Measurements from ENCODE around the gene DLX5.

DNA sequence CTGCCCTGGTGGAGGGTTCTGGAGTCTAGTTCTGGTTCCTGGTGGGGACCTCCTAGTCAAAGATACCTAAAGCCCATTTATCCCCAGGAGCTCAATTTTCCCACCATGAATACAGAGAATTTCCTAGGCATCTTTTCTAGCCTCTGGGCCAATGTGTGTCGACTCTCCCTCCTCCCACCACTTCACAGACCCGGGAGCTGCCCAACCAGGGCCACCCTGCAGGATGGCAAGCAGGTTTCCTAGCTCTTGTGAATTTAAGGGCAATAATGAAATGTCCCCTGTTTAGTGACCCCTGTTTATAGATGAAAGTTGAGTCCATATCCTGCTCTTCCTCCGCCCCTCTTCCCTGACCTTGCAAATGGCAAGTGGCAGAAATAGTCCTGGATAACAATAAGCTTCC, 9.4 kb downstream of the DLX5 start:
- TF ChIP-seq, protein P1, sequence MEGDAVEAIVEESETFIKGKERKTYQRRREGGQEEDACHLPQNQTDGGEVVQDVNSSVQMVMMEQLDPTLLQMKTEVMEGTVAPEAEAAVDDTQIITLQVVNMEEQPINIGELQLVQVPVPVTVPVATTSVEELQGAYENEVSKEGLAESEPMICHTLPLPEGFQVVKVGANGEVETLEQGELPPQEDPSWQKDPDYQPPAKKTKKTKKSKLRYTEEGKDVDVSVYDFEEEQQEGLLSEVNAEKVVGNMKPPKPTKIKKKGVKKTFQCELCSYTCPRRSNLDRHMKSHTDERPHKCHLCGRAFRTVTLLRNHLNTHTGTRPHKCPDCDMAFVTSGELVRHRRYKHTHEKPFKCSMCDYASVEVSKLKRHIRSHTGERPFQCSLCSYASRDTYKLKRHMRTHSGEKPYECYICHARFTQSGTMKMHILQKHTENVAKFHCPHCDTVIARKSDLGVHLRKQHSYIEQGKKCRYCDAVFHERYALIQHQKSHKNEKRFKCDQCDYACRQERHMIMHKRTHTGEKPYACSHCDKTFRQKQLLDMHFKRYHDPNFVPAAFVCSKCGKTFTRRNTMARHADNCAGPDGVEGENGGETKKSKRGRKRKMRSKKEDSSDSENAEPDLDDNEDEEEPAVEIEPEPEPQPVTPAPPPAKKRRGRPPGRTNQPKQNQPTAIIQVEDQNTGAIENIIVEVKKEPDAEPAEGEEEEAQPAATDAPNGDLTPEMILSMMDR (IDR thresholded peaks at IDR 0.05): no peak
- TF ChIP-seq POLR2A (IDR thresholded peaks at IDR 0.05) (no peak), EP300 (IDR thresholded peaks at IDR 0.05) (no peak)
